HG03460 (cell line): ENCODE results near the gene ZBTB37.
"Not testable (repeated sequence)": the region's sequence is repeated elsewhere in the genome, so short reads cannot be mapped to it uniquely, and the experiment has no call there.

ENCODE experiments used
- ATAC-seq: cut with Tn5 transposase; IDR thresholded peaks from one replicate; pipeline ENCODE4 v1.9.1; 2021; ENCODE audit not compliant: unreplicated experiment

ZBTB37 gene, protein sequence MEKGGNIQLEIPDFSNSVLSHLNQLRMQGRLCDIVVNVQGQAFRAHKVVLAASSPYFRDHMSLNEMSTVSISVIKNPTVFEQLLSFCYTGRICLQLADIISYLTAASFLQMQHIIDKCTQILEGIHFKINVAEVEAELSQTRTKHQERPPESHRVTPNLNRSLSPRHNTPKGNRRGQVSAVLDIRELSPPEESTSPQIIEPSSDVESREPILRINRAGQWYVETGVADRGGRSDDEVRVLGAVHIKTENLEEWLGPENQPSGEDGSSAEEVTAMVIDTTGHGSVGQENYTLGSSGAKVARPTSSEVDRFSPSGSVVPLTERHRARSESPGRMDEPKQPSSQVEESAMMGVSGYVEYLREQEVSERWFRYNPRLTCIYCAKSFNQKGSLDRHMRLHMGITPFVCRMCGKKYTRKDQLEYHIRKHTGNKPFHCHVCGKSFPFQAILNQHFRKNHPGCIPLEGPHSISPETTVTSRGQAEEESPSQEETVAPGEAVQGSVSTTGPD

DNA sequence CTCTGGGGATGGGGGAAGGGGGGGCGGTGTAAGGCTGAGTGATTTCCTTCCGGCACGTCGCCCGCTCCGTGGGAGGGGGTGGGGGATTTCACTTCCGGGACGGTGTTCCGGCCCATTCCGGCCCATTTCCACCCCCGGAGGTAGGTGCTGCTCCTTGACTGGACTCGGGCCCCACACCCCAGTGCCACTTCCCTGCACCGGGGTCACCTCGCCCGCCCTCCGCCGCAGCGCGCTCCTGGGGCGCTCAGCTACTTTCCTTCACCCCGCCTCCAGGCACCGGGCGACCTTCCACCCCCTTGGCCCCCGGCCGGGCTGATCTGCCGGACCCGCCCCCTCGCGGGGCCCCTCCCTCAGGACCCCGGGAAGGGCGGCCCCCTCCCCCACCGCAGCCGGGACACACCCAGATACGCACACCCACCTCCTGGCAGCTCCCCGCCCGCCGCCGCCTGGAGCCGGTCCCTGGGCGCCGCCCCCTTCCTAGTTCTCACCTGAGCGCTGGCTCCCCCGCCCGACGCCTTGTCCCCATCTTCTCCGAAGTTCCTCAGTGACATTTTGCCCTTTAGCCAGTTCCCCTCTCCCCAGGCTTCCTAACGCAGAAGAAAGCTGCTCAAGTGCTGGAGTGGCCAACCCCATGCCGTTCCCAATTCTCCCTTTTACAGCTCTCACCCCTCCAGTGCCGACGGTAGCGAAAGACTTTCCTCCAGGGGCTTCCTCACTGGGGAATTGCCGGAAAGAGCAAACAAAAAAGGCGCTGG, at the start of gene ZBTB37:
ZBTB37 (plus strand) TSS at position 115 of the 755 bp plus-strand sequence. CDS start 1,846 bp downstream, outside the sequence.
- peak; percentile 61 for ATAC-seq

GRCh38 chr1:173818459-173818858, 49.7 kb upstream of the ZBTB37 start:
- no peak for ATAC-seq

DNA sequence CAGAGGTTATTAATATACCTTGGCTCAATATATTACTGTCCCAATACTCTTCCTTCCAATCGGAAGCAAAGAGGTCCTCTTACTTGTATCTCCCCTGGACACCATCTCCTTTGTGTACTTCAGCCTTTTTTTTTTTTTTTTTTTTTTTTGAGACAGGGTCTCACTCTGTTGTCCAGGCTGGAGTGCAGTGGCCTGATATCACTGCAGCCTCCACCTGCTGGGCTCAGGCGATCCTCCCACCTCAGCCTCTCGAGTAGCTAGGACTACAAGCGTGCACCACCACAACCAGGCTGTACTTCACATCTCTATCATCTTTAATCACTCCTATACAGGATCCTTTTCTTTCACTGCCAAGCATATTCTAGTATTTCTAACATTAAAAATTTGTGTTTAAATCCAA, 46.5 kb upstream of the ZBTB37 start:
- ATAC-seq, result no peak

DNA sequence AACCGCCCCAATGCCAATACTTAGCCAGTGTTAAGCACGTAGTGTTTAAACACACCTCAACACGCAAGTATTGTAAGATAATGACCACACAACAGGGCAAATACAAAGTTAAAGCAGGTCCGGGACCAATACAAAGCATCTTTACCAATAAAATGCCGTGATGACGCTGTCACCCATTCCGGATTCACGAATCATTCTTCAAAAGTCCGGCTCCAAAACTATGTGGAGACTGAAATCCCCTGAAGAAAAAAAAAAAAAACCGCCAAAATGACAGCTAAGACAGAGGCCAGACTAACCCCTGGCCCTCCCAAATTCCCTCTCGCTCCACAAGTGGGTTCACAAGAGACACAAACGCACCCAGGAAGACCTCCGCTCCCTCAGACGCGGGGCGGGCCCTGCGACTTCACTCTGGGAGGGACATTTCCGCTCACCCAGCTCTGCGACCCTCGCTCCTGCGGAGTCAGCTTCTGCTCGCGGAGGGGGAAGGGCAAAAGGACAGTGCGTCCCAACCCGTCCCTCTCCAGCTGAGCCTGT, 44.3 kb upstream of the ZBTB37 start:
- ATAC-seq, result peak; percentile 43

DNA sequence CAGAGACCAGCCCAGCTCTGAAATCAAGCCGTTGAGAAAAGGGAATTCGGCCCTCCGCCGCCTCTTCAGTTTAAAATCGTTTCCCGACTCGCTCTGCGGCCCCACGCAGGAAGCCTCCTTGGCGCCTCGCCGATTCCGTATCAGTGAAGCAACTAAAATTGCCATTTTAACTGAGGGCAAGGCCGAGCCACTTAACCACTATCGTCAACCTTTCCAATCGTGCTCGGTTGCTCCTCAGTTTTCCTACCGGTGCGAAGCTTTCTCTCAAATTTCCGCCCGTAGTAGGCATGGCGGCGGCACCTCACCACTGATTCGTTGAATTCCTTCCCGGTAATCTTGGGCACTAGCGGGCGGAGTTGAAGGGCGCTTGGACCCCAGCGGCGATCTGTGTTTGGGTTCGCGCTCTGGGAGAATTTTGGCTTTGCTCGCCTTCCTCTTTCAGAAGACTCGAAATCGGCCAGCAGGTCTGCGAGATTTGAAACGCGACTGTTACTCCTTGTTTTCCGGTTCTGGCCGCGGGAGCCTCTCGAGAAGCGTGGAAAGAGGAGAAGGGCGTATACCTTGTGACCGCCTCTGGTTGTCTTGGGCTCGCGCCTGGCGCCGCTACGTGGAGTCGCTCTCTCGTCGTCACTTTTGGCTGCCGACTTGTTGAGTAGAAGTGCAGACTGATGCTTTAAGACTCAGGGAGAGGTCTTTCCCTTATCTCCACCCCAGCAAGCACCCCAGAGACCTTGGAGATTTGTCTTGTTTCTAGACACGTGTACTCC, 43.7 kb upstream of the ZBTB37 start, which contains the start of the genes CENPL and DARS2:
CENPL (minus strand) TSS at position 569 of the 767 bp plus-strand sequence. CDS start 13,584 bp downstream, outside the sequence.
DARS2 (plus strand) TSS at position 359 of the 767 bp plus-strand sequence. CDS start 557 bp downstream, outside the sequence.
- ATAC-seq, result peak; percentile 78

DNA sequence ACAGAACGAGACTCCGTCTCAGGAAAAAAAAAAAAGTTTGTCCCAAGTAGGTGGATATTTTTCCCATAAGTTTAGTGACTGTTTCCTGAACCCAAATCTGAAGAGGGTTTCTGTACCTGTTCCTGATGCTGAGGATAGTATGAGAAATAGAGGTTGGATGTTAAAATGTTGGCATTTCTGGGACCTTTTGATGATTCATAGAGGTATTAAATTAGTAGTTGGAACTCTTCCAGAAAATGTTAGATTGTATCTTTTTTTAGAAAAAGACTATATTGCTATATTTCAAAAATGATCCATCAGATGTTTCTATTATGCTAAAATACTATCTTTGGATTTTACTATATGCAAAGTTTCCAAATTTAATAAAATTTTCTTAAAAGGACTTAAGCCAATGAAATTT, 40.6 kb upstream of the ZBTB37 start:
- ATAC-seq, result no peak

DNA sequence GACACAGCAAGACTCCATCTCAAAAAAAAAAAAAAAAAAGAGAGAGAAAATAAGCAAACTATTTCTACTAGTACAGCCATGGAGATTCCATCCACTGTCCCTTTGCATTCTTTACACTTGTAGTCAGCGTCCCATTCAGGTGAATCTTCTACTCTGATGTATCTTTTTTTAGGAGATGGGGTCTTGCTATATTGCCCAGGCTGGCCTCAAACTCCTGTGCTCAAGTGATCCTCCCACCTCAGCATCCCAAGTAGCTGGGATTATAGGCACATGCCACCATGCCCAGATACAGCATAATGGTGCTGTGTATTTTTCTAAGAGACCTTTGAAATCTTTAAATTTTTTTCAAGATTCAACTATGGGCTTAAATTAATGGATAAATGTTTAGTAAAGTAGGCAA, 35.4 kb upstream of the ZBTB37 start:
- no peak for ATAC-seq

DNA sequence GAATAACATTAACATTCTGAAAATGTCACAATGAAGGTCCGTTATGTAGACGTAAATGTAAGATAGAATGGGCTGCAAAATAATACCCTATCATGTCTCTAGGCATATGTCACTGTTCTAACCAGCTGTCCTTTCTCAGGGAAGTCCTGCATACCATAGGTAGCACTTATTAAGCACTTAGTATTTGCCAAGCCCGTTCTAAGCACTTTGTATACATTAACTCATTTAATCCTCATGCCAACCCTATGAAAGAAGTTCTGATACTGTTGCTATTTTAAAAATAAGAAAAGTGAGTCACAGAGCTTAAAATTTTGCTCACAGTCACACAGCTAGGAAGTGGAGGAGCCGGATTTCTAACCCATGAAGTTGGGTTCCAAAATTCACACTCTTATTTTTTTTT, 16.1 kb upstream of the ZBTB37 start:
- no peak for ATAC-seq

GRCh38 chr1:173853074-173853473, 15.1 kb upstream of the ZBTB37 start:
- no peak for ATAC-seq

DNA sequence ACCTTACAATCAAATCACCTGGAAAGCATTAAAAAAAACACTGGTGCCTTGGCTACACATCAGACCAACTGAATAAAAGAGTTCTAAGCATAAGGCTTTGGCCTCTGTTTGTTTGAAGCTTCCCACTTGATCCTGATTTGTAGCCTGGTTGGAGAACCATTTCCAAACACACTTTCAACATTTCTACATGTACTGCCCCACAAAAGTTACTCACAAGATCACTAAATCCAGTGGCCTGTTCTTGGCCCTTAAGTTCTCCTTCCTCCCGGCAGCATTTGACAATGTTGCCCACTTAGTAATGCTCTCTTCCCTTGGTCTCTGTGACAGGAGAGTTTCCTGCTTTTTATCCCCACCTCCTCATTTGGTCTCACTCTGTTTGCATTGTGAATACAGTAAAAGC, 12.2 kb upstream of the ZBTB37 start:
- no peak for ATAC-seq

DNA sequence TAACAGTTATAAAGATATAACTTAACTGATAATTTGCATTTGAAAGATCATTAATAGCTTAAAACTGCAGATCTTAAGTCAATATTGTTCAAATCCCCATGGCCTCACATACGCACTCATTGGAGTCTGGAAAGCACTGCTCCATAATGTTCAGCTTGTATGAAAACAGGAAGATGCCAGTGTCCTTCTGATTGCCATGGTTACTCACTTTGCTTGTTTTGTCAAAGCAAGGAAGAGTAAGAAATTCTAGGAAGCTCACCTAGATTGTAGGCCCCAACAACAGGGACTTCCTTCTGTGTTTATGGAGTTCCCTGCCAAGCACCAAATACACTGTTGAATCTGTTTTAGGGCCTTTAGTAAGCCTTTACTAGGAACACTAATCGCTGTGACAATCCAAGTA, 11.3 kb upstream of the ZBTB37 start:
- no peak for ATAC-seq

- no peak for ATAC-seq
These were observed 10.7 kb upstream of the ZBTB37 start for GRCh38 chr1:173857363-173857917.

GRCh38 chr1:173859547-173859946, 8.6 kb upstream of the ZBTB37 start:
- ATAC-seq, result not testable (repeated sequence)

DNA sequence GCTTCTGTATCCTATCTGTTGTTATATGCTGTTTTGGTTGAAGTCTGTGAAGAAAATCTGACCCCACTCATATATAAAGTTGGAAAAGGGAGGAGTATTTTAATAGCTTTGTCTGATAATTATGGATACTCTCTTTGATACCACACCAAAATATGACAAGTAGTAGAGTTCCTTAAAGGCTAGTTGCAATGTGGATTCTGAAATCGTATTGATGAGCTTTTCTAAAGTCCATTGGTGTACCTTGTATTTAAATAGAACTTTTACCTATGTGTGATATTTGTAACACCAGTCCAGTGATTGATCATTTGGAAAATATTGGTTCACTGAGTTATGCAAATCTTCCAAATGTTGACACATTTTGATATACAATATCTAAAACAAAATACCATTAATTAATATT, 8.1 kb upstream of the ZBTB37 start:
- ATAC-seq, result no peak

- ATAC-seq, result no peak
These were observed 6.4 kb upstream of the ZBTB37 start for GRCh38 chr1:173861731-173862145.

DNA sequence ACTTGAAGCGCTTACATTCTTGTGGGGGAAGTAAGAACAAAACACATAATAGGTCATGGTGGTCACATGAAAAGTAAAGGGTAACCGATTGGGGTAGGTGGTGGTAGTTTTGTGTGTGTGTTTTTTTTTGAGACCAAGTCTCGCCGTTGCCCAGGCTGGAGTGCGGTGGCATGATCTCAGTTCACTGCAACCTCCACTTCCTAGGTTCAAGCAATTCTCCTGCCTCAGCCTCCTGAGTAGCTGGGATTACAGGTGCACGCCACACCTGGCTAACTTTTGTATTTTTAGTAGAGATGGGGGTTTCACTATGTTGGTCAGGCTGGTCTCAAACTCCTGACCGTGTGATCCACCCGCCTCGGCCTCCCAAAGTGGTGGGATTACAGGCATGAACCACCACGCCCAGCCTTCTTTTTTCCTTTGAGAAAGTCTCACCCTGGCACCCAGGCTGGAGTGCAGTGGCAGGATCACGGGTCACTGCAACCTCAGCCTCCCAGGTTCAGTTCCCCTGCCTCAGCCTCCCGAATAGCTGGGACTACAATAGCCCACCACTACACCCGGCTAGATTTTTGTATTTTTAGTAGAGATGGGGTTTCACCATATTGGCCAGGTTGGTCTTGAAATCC, 5.9 kb upstream of the ZBTB37 start:
- not testable (repeated sequence) for ATAC-seq

GRCh38 chr1:173862769-173863223, 5.4 kb upstream of the ZBTB37 start:
- no peak for ATAC-seq

DNA sequence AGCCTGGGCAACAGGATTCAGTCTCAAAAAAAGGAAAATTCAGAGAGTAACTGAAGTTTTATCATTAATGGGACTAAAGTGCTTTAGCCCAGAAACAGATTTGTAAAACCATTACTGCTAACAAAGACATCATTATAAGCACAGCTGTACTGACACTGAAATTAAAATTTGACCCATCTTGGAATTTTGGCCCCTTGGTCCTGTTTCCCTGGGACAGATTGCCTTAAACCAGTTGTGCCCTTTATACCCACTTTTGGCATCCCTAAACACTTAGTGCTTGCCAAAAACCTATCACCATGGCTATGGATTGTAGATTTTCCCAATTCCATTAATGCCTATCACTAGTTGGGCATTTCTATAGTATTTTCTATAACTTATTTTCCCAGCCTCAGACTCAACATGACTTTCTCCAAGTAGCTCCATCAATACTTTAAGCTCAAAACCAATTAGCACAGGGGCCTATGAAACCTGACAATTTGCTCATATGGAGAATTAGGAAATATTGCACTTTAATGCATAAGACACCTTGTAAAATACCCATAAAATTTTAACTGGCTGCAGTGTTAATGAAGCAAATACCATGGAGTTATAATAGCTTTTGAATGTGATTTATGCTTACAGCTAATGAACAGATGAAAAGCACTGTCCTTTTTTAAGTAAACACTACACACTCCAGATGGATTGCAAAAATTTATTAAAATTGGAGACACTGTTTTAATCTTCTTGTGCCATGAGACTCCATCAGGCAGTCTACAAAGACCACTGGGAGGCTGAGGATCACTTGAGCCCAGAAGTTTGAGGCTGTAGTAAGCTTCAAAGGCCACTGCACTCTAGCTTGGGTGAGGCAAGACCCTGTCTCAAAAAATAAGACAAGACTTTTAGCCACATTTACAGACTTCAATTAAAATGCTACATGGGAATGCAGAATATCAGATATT, 4.7 kb upstream of the ZBTB37 start:
- no peak for ATAC-seq
